CD14-positive monocyte (primary cell): ENCODE data around the gene METTL1. TPM values are rescaled to one million over a fixed set of nuclear protein-coding genes. Genes with fewer than 3 reads are reported as not detected.

ENCODE experiments used
- DNase-seq, 3 donors: peaks; one replicate each; pipeline ENCODE4 v3.0.0-alpha.2; 2011 to 2022
- H2AFZ ChIP-seq: 2 replicates; pipeline ENCODE4 v1.6.0; 2012; ENCODE audit warnings: mild to moderate bottlenecking, low read depth, low read length, inconsistent platforms; ENCODE audit not compliant: insufficient read depth, poor library complexity, severe bottlenecking
- H3K27ac ChIP-seq, 2 donors: 1 replicate in 1 of 2; 2 replicates in 1 of 2; pipeline ENCODE4 v1.5.1; 2012 to 2013; ENCODE audit warnings: low read length in 2 of 2, control low read depth in 1 of 2, inconsistent platforms in 1 of 2, low read depth in 1 of 2, mild to moderate bottlenecking in 1 of 2
- H3K27me3 ChIP-seq, 2 donors: one replicate each; pipeline versions ENCODE4 v1.6.0 to v1.6.1; 2011 to 2013; ENCODE audit warnings: low read length in 2 of 2; ENCODE audit not compliant: control insufficient read depth in 2 of 2, insufficient read depth in 2 of 2
- H3K36me3 ChIP-seq, 2 donors: replicated peaks in 1 of 2; 1 replicate in 1 of 2; 2 replicates in 1 of 2; pipeline versions ENCODE4 v1.5.1 to v1.6.1; 2012 to 2013; ENCODE audit warnings: low read length in 2 of 2, control low read depth in 1 of 2, inconsistent platforms in 1 of 2, mild to moderate bottlenecking in 1 of 2; ENCODE audit not compliant: insufficient read depth in 2 of 2, control insufficient read depth in 1 of 2
- H3K4me1 ChIP-seq, 2 donors: 1 replicate in 1 of 2; 2 replicates in 1 of 2; pipeline versions ENCODE4 v1.5.1 to v1.6.1; 2012 to 2013; ENCODE audit warnings: low read length in 2 of 2, control low read depth in 1 of 2, inconsistent platforms in 1 of 2, mild to moderate bottlenecking in 1 of 2, moderate library complexity in 1 of 2; ENCODE audit not compliant: insufficient read depth in 2 of 2, control insufficient read depth in 1 of 2
- H3K4me2 ChIP-seq: replicated peaks from 2 replicates; pipeline ENCODE3; 2012; ENCODE audit warnings: low read length, moderate library complexity, mild to moderate bottlenecking; ENCODE audit not compliant: poor library complexity, severe bottlenecking; ENCODE audit errors: extremely low read depth
- H3K4me3 ChIP-seq, 3 experiments: fragments of 200-600 bp in 1 of 3; sonication (generic) in 1 of 3; replicated peaks in 1 of 3; 1 replicate in 2 of 3; 2 replicates in 1 of 3; pipeline ENCODE4 v1.5.1; 2011 to 2013; ENCODE audit warnings: low read length in 3 of 3, mild to moderate bottlenecking in 3 of 3, control low read depth in 2 of 3, low read depth in 2 of 3, inconsistent platforms in 1 of 3, moderate library complexity in 1 of 3
- H3K79me2 ChIP-seq: 2 replicates; pipeline ENCODE4 v1.6.0; 2012; ENCODE audit warnings: mild to moderate bottlenecking, control low read depth, inconsistent platforms, low read length, moderate library complexity; ENCODE audit not compliant: insufficient read depth
- H3K9ac ChIP-seq: 2 replicates; pipeline ENCODE4 v1.6.0; 2017; ENCODE audit warnings: low read length, mild to moderate bottlenecking; ENCODE audit not compliant: insufficient read depth, poor library complexity, severe bottlenecking
- H3K9me3 ChIP-seq, 2 donors: replicated peaks in 1 of 2; 1 replicate in 1 of 2; 2 replicates in 1 of 2; pipeline versions ENCODE4 v1.5.1 to v1.6.1; 2012 to 2013; ENCODE audit warnings: low read length in 2 of 2, control low read depth in 1 of 2; ENCODE audit not compliant: control insufficient read depth in 1 of 2, insufficient read depth in 1 of 2
- H4K20me1 ChIP-seq: 2 replicates; pipeline ENCODE4 v1.6.0; 2012; ENCODE audit warnings: mild to moderate bottlenecking, low read length, control low read depth, moderate library complexity; ENCODE audit not compliant: insufficient read depth
- H3K27ac Mint-ChIP-seq, 7 donors: one replicate each; pipeline ENCODE4 v1.8.0; 2020; ENCODE audit warnings: mild to moderate bottlenecking in 7 of 7, mixed read lengths in 7 of 7, moderate library complexity in 6 of 7, inconsistent platforms in 2 of 7
- H3K27me3 Mint-ChIP-seq, 3 donors: one replicate each; pipeline ENCODE4 v1.8.0; 2021 to 2022; ENCODE audit warnings: low read depth in 3 of 3, mild to moderate bottlenecking in 3 of 3, mixed read lengths in 3 of 3, moderate library complexity in 3 of 3, inconsistent platforms in 1 of 3
- H3K36me3 Mint-ChIP-seq, 2 donors: one replicate each; pipeline ENCODE4 v1.8.0; 2020; ENCODE audit warnings: mixed read lengths in 2 of 2, inconsistent platforms in 1 of 2, mild to moderate bottlenecking in 1 of 2
- H3K4me1 Mint-ChIP-seq: one replicate; pipeline ENCODE4 v1.8.0; 2020; ENCODE audit warnings: mild to moderate bottlenecking, mixed read lengths
- H3K4me3 Mint-ChIP-seq, 2 donors: one replicate each; pipeline ENCODE4 v1.8.0; 2020; ENCODE audit warnings: mild to moderate bottlenecking in 2 of 2, mixed read lengths in 2 of 2, moderate library complexity in 1 of 2
- H3K9me3 Mint-ChIP-seq, 7 donors: one replicate each; pipeline ENCODE4 v1.8.0; 2020 to 2022; ENCODE audit warnings: mixed read lengths in 7 of 7, mild to moderate bottlenecking in 6 of 7, moderate library complexity in 6 of 7, inconsistent platforms in 2 of 7
- WGBS: methylation state at CpG from one replicate; pipeline ENCODE4 v1.1.5; 2013; ENCODE audit warnings: missing lambda C conversion rate; ENCODE audit not compliant: insufficient coverage; 5-methylcytosine and 5-hydroxymethylcytosine counted together
- intact Hi-C, 2 donors: fragments of 100-400 bp; cut with micrococcal nuclease; formaldehyde crosslinking; loops; one replicate each; pipeline versions ENCODE4 v1.15.0 to v1.15.1; 2023
- polyA plus RNA-seq, 3 donors: library from polyadenylated mRNA; depleted of rRNA in 1 of 3; unstranded in 2 of 3; stranded (reverse) in 1 of 3; fragments of 300-500 nt in 2 of 3; fragments of >200 nt in 1 of 3; fragmentation: Illumina TruSeq in 2 of 3; gene quantifications; 1 replicate in 2 of 3; 2 replicates in 1 of 3; pipeline ENCODE4 v1.2.3, GENCODE V29; 2012 to 2021
- TF ChIP-seq, protein P1 (sequence below): fragments of 200-600 bp; IDR thresholded peaks from one replicate; pipeline ENCODE4 v1.8.0; 2022; ENCODE audit warnings: antibody characterized with exemption, mild to moderate bottlenecking

Gene METTL1
- polyA plus RNA-seq, 3 donors: 3.4 to 5.0 (median 3.7) TPM

DNA sequence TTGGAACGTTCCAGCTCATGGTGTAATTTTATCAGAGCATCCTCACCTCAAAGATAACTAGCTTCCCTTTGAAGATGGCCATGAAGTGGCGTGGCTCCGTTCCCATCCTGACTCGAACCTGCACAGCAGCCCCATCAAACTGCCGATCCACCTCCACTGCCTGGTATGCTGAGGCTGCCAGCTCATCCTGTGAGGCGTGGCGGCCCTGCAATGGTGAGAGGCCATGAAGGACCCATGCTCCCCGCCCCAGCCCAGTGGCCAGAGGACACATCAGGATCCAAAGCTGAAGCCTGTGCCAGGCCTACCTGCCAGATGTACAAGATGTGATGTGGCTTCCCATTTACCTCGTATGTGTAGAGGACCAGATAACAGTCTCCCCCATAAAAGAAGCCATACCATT lies 35.4 kb upstream of the METTL1 start:
- Histone ChIP-seq H3K4me3 (no peak overlapping the region), H3K9me3 (no peaks in the 10 kb centered on the region), H3K27ac (no peak overlapping the region), H3K79me2 (no peaks in the 10 kb centered on the region), H3K36me3 (peaks cover 23 to 57% of the 10 kb centered on the region in 2 donors), H4K20me1 (no peaks in the 10 kb centered on the region), H3K4me2 (no peak overlapping the region), H3K4me1 (peaks cover 6 to 7% of the 10 kb centered on the region in 2 donors), H3K9ac (no peak overlapping the region), H2AFZ (no peak overlapping the region), H3K27me3 (no peaks in the 10 kb centered on the region)
- Mint-ChIP-seq H3K27me3 (peaks cover 0 to 5% (median 2%) of the 10 kb centered on the region in 3 donors), H3K9me3 (peaks cover 0 to 4% (median 0%) of the 10 kb centered on the region in 7 donors), H3K36me3 (peaks cover 30 to 48% of the 10 kb centered on the region in 2 donors), H3K4me3 (no peak overlapping the region), H3K27ac (no peak overlapping the region), H3K4me1 (peaks cover 9% of the 10 kb centered on the region)
- intact Hi-C loops: no loop called here
- TF ChIP-seq, protein P1, sequence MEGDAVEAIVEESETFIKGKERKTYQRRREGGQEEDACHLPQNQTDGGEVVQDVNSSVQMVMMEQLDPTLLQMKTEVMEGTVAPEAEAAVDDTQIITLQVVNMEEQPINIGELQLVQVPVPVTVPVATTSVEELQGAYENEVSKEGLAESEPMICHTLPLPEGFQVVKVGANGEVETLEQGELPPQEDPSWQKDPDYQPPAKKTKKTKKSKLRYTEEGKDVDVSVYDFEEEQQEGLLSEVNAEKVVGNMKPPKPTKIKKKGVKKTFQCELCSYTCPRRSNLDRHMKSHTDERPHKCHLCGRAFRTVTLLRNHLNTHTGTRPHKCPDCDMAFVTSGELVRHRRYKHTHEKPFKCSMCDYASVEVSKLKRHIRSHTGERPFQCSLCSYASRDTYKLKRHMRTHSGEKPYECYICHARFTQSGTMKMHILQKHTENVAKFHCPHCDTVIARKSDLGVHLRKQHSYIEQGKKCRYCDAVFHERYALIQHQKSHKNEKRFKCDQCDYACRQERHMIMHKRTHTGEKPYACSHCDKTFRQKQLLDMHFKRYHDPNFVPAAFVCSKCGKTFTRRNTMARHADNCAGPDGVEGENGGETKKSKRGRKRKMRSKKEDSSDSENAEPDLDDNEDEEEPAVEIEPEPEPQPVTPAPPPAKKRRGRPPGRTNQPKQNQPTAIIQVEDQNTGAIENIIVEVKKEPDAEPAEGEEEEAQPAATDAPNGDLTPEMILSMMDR: no peak
- WGBS: 95% methylated on average over 9 of the region's 9 CpGs
- no peak for DNase-seq

DNA sequence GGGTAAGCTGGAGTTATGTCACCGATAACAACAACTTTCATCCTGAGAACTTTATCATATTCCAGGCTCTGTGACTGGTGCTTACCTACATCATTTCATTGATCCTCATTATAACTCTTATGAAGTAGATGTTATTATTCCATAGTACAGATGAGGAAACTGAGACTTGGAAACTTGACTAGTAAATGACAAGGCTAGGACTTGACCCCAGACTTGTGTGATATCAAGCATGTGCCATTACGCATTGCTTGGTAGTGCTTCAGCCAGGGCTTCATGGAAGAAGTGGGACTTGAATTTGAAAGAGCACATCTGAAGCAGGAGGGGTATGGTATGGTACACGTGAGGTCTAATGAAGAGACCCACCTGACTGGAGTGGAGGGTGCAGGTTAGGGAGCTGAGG lies 34.8 kb upstream of the METTL1 start:
- H3K9me3 Mint-ChIP-seq: peaks cover 0 to 2% (median 0%) of the 10 kb centered on the region in 7 donors
- Histone ChIP-seq H3K27me3 (no peaks in the 10 kb centered on the region), H3K4me2 (no peak overlapping the region), H4K20me1 (no peaks in the 10 kb centered on the region), H3K27ac (no peak overlapping the region), H3K9me3 (no peaks in the 10 kb centered on the region), H3K4me3 (no peak overlapping the region), H3K4me1 (peaks cover 6 to 7% of the 10 kb centered on the region in 2 donors), H3K36me3 (peaks cover 29 to 63% of the 10 kb centered on the region in 2 donors), H2AFZ (no peak overlapping the region), H3K9ac (no peak overlapping the region), H3K79me2 (no peaks in the 10 kb centered on the region)
- no peak overlapping the region for H3K27ac Mint-ChIP-seq
- H3K36me3 Mint-ChIP-seq: peaks cover 36 to 54% of the 10 kb centered on the region in 2 donors
- DNase-seq: no peak
- peaks cover 9% of the 10 kb centered on the region for H3K4me1 Mint-ChIP-seq
- TF ChIP-seq, protein P1: no peak
- 100% methylated on average over 2 of the region's 3 CpGs for WGBS
- no peak overlapping the region for H3K4me3 Mint-ChIP-seq
- H3K27me3 Mint-ChIP-seq: peaks cover 0 to 5% (median 2%) of the 10 kb centered on the region in 3 donors
- intact Hi-C loops: no loop called here
